Neural cell (in vitro differentiated cells): ENCODE data around the gene SCCPDH. TPM values are rescaled to one million over a fixed set of nuclear protein-coding genes. Genes with fewer than 3 reads are reported as not detected.

Experiments
- H2AFZ ChIP-seq: fragments of 200-600, 300-800 bp; sonication (generic), shearing (Covaris generic); 2 replicates; pipeline ENCODE4 v1.6.0; 2014; ENCODE audit warnings: low read depth, mild to moderate bottlenecking, antibody characterized with exemption, low read length, moderate library complexity
- H3F3A ChIP-seq: fragments of 200-600 bp; shearing (Covaris generic); 2 replicates; pipeline ENCODE4 v1.6.1; 2016; ENCODE audit warnings: mild to moderate bottlenecking, moderate library complexity, mixed read lengths, antibody characterized with exemption, low read length; ENCODE audit not compliant: insufficient read depth, poor library complexity, severe bottlenecking
- H3K27ac ChIP-seq: fragments of 200-600, 300-800 bp; sonication (generic), shearing (Covaris generic); 2 replicates; pipeline ENCODE4 v1.5.1; 2014; ENCODE audit warnings: mild to moderate bottlenecking, low read length, moderate library complexity
- H3K27me3 ChIP-seq: fragments of 300-800, 200-600 bp; sonication (generic), shearing (Covaris generic); 2 replicates; pipeline ENCODE4 v1.6.0; 2014; ENCODE audit warnings: mild to moderate bottlenecking, low read depth, low read length, moderate library complexity; ENCODE audit not compliant: insufficient read depth
- H3K36me3 ChIP-seq: fragments of 300-800, 200-600 bp; sonication (generic), shearing (Covaris generic); 2 replicates; pipeline ENCODE4 v1.5.1; 2014; ENCODE audit warnings: mild to moderate bottlenecking, antibody characterized with exemption, low read length, moderate library complexity; ENCODE audit not compliant: insufficient read depth
- H3K4me2 ChIP-seq: fragments of 300-800, 200-600 bp; sonication (generic), shearing (Covaris generic); 2 replicates; pipeline ENCODE4 v1.6.0; 2014; ENCODE audit warnings: mild to moderate bottlenecking, low read length
- H3K4me3 ChIP-seq: fragments of 300-800, 200-600 bp; sonication (generic), shearing (Covaris generic); 2 replicates; pipeline ENCODE4 v1.5.1; 2014; ENCODE audit warnings: mild to moderate bottlenecking, low read length, moderate library complexity
- H3K79me2 ChIP-seq: fragments of 200-600 bp; shearing (Covaris generic); replicated peaks from 2 replicates; pipeline ENCODE4 v1.6.0; 2014; ENCODE audit warnings: mild to moderate bottlenecking, low read length, moderate library complexity; ENCODE audit not compliant: insufficient read depth
- H3K9ac ChIP-seq: fragments of 300-800, 200-600 bp; sonication (generic), shearing (Covaris generic); 2 replicates; pipeline ENCODE4 v1.6.1; 2016; ENCODE audit warnings: mild to moderate bottlenecking, low read length, mixed read lengths
- H3K9me2 ChIP-seq: fragments of 200-600 bp; shearing (Covaris generic); 2 replicates; pipeline ENCODE4 v1.6.1; 2016; ENCODE audit warnings: mild to moderate bottlenecking, low read length, mixed read lengths; ENCODE audit not compliant: insufficient read depth
- H3K9me3 ChIP-seq: fragments of 200-600, 300-800 bp; sonication (generic), shearing (Covaris generic); 2 replicates; pipeline ENCODE4 v1.6.1; 2016; ENCODE audit warnings: mild to moderate bottlenecking, mixed run types, low read length, moderate library complexity, mixed read lengths
- H4K20me1 ChIP-seq: fragments of 200-600 bp; shearing (Covaris generic); 2 replicates; pipeline ENCODE4 v1.6.1; 2016; ENCODE audit warnings: mild to moderate bottlenecking, mixed run types; ENCODE audit not compliant: insufficient read depth
- CTCF ChIP-seq: fragments of 450-650 bp; IDR thresholded peaks from 2 replicates; pipeline ENCODE4 v1.5.1; 2014; ENCODE audit warnings: antibody characterized with exemption, mild to moderate bottlenecking, moderate library complexity; ENCODE audit not compliant: poor library complexity, severe bottlenecking
- EP300 ChIP-seq: fragments of 450-650 bp; conservative IDR thresholded peaks from 2 replicates; pipeline ENCODE4 v1.6.1; 2014; ENCODE audit warnings: antibody characterized with exemption, mild to moderate bottlenecking, moderate library complexity; ENCODE audit not compliant: poor library complexity, severe bottlenecking
- EZH2 ChIP-seq: fragments of 200-600, 300-800 bp; shearing (Covaris generic), sonication (generic); IDR thresholded peaks from 2 replicates; pipeline ENCODE4 v1.6.1; 2014; ENCODE audit warnings: antibody characterized with exemption, low read length, borderline replicate concordance, mild to moderate bottlenecking; ENCODE audit not compliant: insufficient read depth, poor library complexity, severe bottlenecking
- MXI1 ChIP-seq: fragments of 450-650 bp; conservative IDR thresholded peaks from 2 replicates; pipeline ENCODE4 v1.6.1; 2014; ENCODE audit warnings: antibody characterized with exemption, mild to moderate bottlenecking; ENCODE audit not compliant: poor library complexity, severe bottlenecking
- POLR2AphosphoS5 ChIP-seq: IDR thresholded peaks from 2 replicates; pipeline ENCODE4 v1.6.1; 2012
- RAD21 ChIP-seq: fragments of 450-650 bp; conservative IDR thresholded peaks from 2 replicates; pipeline ENCODE4 v1.6.1; 2014; ENCODE audit warnings: antibody characterized with exemption, mild to moderate bottlenecking, moderate library complexity
- REST ChIP-seq: IDR thresholded peaks from 2 replicates; pipeline ENCODE4 v1.6.1; 2012; ENCODE audit warnings: borderline replicate concordance
- SMC3 ChIP-seq: fragments of 450-650 bp; conservative IDR thresholded peaks from 2 replicates; pipeline ENCODE4 v1.6.1; 2014; ENCODE audit warnings: antibody characterized with exemption, mild to moderate bottlenecking, moderate library complexity; ENCODE audit not compliant: poor library complexity
- TAF1 ChIP-seq: IDR thresholded peaks from 2 replicates; pipeline ENCODE4 v1.6.1; 2012; ENCODE audit warnings: low read depth
- polyA plus RNA-seq: library from polyadenylated mRNA; depleted of rRNA; stranded (reverse); fragments of >200 nt; gene quantifications from 2 replicates; pipeline ENCODE4 v1.2.3, GENCODE V29; 2014

SCCPDH gene
- polyA plus RNA-seq, 1 donor from 2014 or later: 94.2 TPM

DNA sequence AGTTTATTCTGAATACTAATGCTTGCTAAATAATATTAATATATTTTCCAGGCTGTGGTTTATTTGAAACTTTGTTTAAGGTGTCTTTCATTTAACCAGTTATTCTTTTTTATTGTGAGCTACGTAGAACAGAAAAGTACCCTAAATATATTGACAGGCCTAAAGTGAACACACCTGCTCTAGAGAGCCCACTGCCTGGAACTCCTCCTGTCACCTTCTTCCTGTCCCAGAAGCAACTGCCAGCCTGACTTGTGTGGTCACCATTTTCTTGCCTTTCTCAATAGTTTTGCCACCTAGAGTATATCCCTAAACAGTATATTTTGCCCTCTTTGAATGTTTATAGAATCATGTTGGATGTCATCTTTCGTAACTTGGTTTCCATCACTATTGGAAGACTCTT lies 48.5 kb downstream of the SCCPDH start:
- no peak overlapping the region for H2AFZ ChIP-seq
- H3K4me2 ChIP-seq: no peak overlapping the region
- H4K20me1 ChIP-seq: no peaks in the 10 kb centered on the region
- no peaks in the 10 kb centered on the region for H3F3A ChIP-seq
- H3K27me3 ChIP-seq: no peaks in the 10 kb centered on the region
- TF ChIP-seq POLR2AphosphoS5: no peak
- TF ChIP-seq CTCF: no peak
- no peak for TF ChIP-seq MXI1
- TF ChIP-seq RAD21: no peak
- H3K36me3 ChIP-seq: peaks cover 4% of the 10 kb centered on the region
- H3K9ac ChIP-seq: no peak overlapping the region
- H3K27ac ChIP-seq: no peak overlapping the region
- H3K9me3 ChIP-seq: no peaks in the 10 kb centered on the region
- no peaks in the 10 kb centered on the region for H3K9me2 ChIP-seq
- H3K79me2 ChIP-seq: no peaks in the 10 kb centered on the region
- H3K4me3 ChIP-seq: no peak overlapping the region

GRCh38 chr1:246773213-246773641 lies 49.0 kb downstream of the SCCPDH start:
- Histone ChIP-seq H3K4me3 (no peak overlapping the region), H3K9me3 (no peaks in the 10 kb centered on the region), H3K27ac (no peak overlapping the region), H3F3A (no peaks in the 10 kb centered on the region), H3K9me2 (no peaks in the 10 kb centered on the region), H3K9ac (no peak overlapping the region), H4K20me1 (no peaks in the 10 kb centered on the region), H2AFZ (no peak overlapping the region), H3K27me3 (no peaks in the 10 kb centered on the region), H3K4me2 (no peak overlapping the region), H3K36me3 (peaks cover 4% of the 10 kb centered on the region), H3K79me2 (no peaks in the 10 kb centered on the region)
- TF ChIP-seq REST (no peak), POLR2AphosphoS5 (no peak), RAD21 (no peak), CTCF (no peak), MXI1 (no peak), SMC3 (no peak), EP300 (no peak), TAF1 (no peak), EZH2 (no peak)
